ENCODE results near the gene HDAC2.

Gene HDAC2

DNA sequence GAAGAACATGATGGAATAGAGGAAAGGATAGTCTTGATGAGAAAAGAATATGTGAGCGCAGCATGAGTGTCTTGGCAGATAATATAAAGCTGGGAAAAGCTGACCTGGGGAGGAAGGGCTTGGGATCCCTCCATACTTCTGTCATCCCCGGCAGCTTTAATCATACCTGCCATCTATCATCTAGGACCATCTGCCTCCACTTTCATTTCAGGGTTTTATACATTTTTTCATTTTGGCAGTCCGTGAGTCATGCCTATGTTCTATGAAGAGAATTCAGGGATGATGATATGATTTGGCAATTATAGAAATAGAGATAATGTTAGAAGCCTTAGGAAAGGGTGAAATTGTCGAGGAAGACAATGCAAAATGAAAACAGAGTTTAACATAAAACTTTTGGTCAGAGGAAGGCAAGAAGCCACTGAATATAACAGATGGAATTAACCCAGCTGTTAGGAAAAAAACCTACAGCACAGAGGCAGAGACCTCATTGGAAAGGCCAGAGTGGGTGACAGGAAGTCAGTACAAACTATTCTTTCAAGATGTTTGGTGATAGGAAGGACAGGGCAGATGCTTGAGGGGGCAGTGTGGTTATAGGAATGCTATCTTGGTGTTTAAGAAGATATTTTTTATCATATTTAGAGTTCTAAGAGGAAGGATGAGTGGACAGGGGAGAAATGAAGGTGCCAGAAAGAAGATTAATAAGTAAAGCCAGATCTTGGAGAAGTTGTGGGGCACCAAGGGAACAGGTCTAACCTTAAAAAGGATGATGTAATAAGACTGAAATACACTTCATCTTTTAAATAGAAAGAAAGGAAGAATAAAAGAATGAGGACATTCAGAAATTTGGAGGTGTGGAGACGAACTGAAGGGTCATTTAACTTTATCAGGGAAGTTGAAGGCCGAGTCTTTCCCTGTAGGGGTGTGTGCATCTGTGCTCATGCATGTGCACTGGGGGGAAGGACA, 76.0 kb downstream of the HDAC2 start:
- no peak for DNase-seq
- H3K4me3 ChIP-seq (ENCODE audit: insufficient read depth, low read depth, low read length, poor library complexity, severe bottlenecking): no peak overlapping the region
- H3K27ac ChIP-seq (ENCODE audit: insufficient read depth, low read length, poor library complexity, severe bottlenecking): no peak overlapping the region
- no peaks in the 10 kb centered on the region for H3K9me3 ChIP-seq (ENCODE audit: control insufficient read depth, low read length)
- H3K4me1 ChIP-seq (ENCODE audit: control insufficient read depth, insufficient read depth, low read length, poor library complexity, severe bottlenecking): no peaks in the 10 kb centered on the region
- H3K36me3 ChIP-seq (ENCODE audit: control insufficient read depth, insufficient read depth, low read length): no peaks in the 10 kb centered on the region
- H3K27me3 ChIP-seq (replicated peaks; ENCODE audit: control insufficient read depth, insufficient read depth, low read length, poor library complexity, severe bottlenecking): no peaks in the 10 kb centered on the region

DNA sequence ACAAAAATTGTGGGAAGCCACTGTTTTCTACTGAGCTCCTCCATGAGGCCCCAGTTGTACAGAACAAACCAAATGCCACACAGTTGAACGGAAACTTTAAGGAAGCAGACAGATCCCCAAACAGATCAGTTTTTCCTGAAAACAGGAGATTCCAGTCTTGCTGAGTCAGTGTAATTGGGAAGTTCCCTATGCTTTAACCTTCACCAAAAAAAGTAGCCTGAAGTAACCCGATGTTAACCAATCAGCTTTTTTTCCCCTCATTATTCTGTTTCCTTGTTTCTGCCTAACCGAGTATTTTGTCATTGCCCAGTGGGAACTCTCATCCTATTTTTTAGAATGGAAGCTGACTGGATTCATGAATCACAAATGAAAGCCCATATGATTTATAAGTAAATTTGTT, 77.1 kb downstream of the HDAC2 start:
- H3K4me3 ChIP-seq (ENCODE audit: insufficient read depth, low read depth, low read length, poor library complexity, severe bottlenecking): no peak overlapping the region
- DNase-seq: no peak
- H3K9me3 ChIP-seq (ENCODE audit: control insufficient read depth, low read length): no peaks in the 10 kb centered on the region
- no peak overlapping the region for H3K27ac ChIP-seq (ENCODE audit: insufficient read depth, low read length, poor library complexity, severe bottlenecking)
- H3K4me1 ChIP-seq (ENCODE audit: control insufficient read depth, insufficient read depth, low read length, poor library complexity, severe bottlenecking): no peaks in the 10 kb centered on the region
- H3K36me3 ChIP-seq (ENCODE audit: control insufficient read depth, insufficient read depth, low read length): no peaks in the 10 kb centered on the region
- H3K27me3 ChIP-seq (replicated peaks; ENCODE audit: control insufficient read depth, insufficient read depth, low read length, poor library complexity, severe bottlenecking): no peaks in the 10 kb centered on the region

GRCh38 chr6:113893451-113893850, 77.5 kb downstream of the HDAC2 start:
- DNase-seq: no peak
- no peak overlapping the region for H3K27ac ChIP-seq (ENCODE audit: insufficient read depth, low read length, poor library complexity, severe bottlenecking)

DNA sequence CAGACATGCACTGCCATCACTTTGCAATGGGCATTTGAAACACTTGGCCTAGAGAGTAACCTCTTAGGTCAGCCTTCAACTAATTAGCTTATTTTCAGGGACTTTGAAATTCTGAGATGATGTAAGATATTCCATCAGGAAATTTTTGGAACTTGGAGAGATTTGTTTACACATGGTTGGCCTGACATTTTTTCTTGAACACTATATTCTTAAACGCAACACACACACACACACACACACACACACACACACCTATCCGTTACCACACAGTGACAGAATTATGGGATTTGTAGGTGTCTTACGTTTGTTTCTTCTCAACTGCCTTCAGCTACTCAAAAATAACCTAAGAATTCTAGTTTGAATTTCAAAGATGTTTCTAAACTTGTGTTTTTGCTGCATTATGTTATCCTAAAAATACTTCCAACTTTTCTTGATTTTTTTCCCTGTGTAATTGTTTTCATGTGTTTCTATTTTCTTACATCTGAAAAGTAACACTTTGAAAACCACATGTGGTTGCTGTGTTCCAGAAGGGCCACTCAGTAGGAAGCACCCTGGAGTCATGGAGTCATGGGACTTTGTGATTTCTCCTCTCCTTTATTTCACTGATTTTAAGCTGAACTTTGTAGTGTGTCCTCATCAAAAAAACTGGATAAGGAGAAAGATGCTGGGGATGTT, 81.9 kb downstream of the HDAC2 start:
- Histone ChIP-seq H3K4me1 (ENCODE audit: control insufficient read depth, insufficient read depth, low read length, poor library complexity, severe bottlenecking) (no peaks in the 10 kb centered on the region), H3K4me3 (ENCODE audit: insufficient read depth, low read depth, low read length, poor library complexity, severe bottlenecking) (no peak overlapping the region), H3K27ac (ENCODE audit: insufficient read depth, low read length, poor library complexity, severe bottlenecking) (no peak overlapping the region), H3K27me3 (replicated peaks; ENCODE audit: control insufficient read depth, insufficient read depth, low read length, poor library complexity, severe bottlenecking) (peaks cover 2% of the 10 kb centered on the region), H3K9me3 (ENCODE audit: control insufficient read depth, low read length) (no peaks in the 10 kb centered on the region), H3K36me3 (ENCODE audit: control insufficient read depth, insufficient read depth, low read length) (no peaks in the 10 kb centered on the region)
- DNase-seq: no peak

More at GRCh38 chr6:113893451-113893850, 77.5 kb downstream of the HDAC2 start:
- Histone ChIP-seq H3K27me3 (replicated peaks; ENCODE audit: control insufficient read depth, insufficient read depth, low read length, poor library complexity, severe bottlenecking) (no peaks in the 10 kb centered on the region), H3K9me3 (ENCODE audit: control insufficient read depth, low read length) (no peaks in the 10 kb centered on the region), H3K36me3 (ENCODE audit: control insufficient read depth, insufficient read depth, low read length) (no peaks in the 10 kb centered on the region), H3K4me3 (ENCODE audit: insufficient read depth, low read depth, low read length, poor library complexity, severe bottlenecking) (no peak overlapping the region), H3K4me1 (ENCODE audit: control insufficient read depth, insufficient read depth, low read length, poor library complexity, severe bottlenecking) (no peaks in the 10 kb centered on the region)

- H3K27me3 ChIP-seq (replicated peaks; ENCODE audit: control insufficient read depth, insufficient read depth, low read length, poor library complexity, severe bottlenecking): peaks cover 2% of the 10 kb centered on the region
- H3K9me3 ChIP-seq (ENCODE audit: control insufficient read depth, low read length): no peaks in the 10 kb centered on the region
- no peak overlapping the region for H3K27ac ChIP-seq (ENCODE audit: insufficient read depth, low read length, poor library complexity, severe bottlenecking)
- DNase-seq: no peak
- no peak overlapping the region for H3K4me3 ChIP-seq (ENCODE audit: insufficient read depth, low read depth, low read length, poor library complexity, severe bottlenecking)
- H3K4me1 ChIP-seq (ENCODE audit: control insufficient read depth, insufficient read depth, low read length, poor library complexity, severe bottlenecking): no peaks in the 10 kb centered on the region
- H3K36me3 ChIP-seq (ENCODE audit: control insufficient read depth, insufficient read depth, low read length): no peaks in the 10 kb centered on the region
Measured at GRCh38 chr6:113888493-113888892, 82.5 kb downstream of the HDAC2 start.

DNA sequence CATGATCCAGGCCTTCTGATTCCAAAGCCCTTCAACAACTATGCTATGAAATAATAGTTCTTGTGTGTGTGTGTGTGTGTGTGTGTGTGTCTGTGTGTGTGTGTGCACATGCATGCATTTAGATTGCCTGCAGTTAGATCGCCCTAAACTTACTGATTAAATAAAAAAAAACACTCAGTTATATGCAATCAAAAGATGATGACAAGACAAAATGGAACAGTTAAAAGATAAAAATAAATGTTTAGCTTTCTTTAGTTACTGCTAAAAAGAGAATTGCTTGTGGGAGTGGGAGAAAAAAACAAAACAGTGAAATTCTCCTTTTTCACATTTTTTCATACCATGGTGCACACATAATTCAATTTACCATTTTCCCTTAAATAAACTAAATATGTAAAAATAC, 84.4 kb downstream of the HDAC2 start:
- H3K36me3 ChIP-seq (ENCODE audit: control insufficient read depth, insufficient read depth, low read length): no peaks in the 10 kb centered on the region
- no peak overlapping the region for H3K27ac ChIP-seq (ENCODE audit: insufficient read depth, low read length, poor library complexity, severe bottlenecking)

DNA sequence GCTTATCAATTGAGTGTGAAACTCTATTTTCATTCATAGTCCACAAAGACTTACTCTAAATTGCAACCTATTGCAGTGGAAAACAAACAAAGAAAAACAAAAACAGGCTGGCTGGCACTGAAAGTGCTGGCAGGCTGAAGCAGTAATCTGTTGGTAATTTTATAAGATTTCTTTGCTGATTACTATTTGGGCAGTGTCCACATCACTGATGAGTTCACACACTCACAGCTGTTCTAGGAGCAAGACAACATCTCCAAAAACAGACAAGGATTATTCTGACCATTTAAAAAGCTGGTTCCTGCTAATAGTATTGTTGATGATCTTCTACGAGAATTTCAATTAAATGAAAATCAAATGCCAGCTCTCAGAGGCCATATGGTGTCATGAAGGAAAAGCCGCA, 86.9 kb downstream of the HDAC2 start:
- no peak for DNase-seq
- Histone ChIP-seq H3K4me3 (ENCODE audit: insufficient read depth, low read depth, low read length, poor library complexity, severe bottlenecking) (no peak overlapping the region), H3K4me1 (ENCODE audit: control insufficient read depth, insufficient read depth, low read length, poor library complexity, severe bottlenecking) (no peaks in the 10 kb centered on the region)

More for the DNA sequence above, 84.4 kb downstream of the HDAC2 start:
- no peak for DNase-seq
- no peaks in the 10 kb centered on the region for H3K9me3 ChIP-seq (ENCODE audit: control insufficient read depth, low read length)
- no peaks in the 10 kb centered on the region for H3K4me1 ChIP-seq (ENCODE audit: control insufficient read depth, insufficient read depth, low read length, poor library complexity, severe bottlenecking)
- peaks cover 2% of the 10 kb centered on the region for H3K27me3 ChIP-seq (replicated peaks; ENCODE audit: control insufficient read depth, insufficient read depth, low read length, poor library complexity, severe bottlenecking)
- H3K4me3 ChIP-seq (ENCODE audit: insufficient read depth, low read depth, low read length, poor library complexity, severe bottlenecking): no peak overlapping the region

More for the DNA sequence above, 86.9 kb downstream of the HDAC2 start:
- no peak overlapping the region for H3K27ac ChIP-seq (ENCODE audit: insufficient read depth, low read length, poor library complexity, severe bottlenecking)
- H3K36me3 ChIP-seq (ENCODE audit: control insufficient read depth, insufficient read depth, low read length): no peaks in the 10 kb centered on the region
- H3K27me3 ChIP-seq (replicated peaks; ENCODE audit: control insufficient read depth, insufficient read depth, low read length, poor library complexity, severe bottlenecking): peaks cover 2% of the 10 kb centered on the region
- no peaks in the 10 kb centered on the region for H3K9me3 ChIP-seq (ENCODE audit: control insufficient read depth, low read length)

All from effector memory CD4-positive, alpha-beta T cell (primary cell).